ENCODE results near the gene MRAS.
"Not testable (repeated sequence)": the region's sequence is repeated elsewhere in the genome, so short reads cannot be mapped to it uniquely, and the experiment has no call there.

MRAS gene

GRCh38 chr3:138450704-138451424 is 102.5 kb downstream of the MRAS start:
- no peak for DNase-seq

- DNase-seq, result no peak
Observed at GRCh38 chr3:138451595-138452162, 103.3 kb downstream of the MRAS start.

DNA sequence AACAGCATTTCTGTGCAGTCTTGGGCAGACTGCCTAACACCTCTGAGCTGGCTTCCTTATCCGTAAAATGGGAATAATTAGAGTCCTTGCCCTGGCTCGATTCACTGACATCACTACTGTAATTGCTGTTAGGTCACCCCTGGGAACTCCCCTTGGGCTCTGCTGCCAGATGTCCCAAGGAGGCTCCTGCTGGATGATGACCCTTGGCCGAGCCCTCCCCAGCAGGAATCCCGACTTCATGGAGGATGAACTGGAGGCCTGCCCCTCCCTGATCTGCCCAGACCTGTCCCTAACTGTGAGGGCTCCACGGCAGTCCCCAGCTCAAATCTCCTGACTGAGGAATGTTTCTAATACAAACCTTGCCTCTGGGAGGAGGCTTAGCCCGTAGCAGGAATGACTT is 104.1 kb downstream of the MRAS start:
- DNase-seq, result no peak

- not testable (repeated sequence) for DNase-seq
Observed at GRCh38 chr3:138453940-138454339, 105.6 kb downstream of the MRAS start.
